ENCODE results near the gene INF2.

INF2 gene

DNA sequence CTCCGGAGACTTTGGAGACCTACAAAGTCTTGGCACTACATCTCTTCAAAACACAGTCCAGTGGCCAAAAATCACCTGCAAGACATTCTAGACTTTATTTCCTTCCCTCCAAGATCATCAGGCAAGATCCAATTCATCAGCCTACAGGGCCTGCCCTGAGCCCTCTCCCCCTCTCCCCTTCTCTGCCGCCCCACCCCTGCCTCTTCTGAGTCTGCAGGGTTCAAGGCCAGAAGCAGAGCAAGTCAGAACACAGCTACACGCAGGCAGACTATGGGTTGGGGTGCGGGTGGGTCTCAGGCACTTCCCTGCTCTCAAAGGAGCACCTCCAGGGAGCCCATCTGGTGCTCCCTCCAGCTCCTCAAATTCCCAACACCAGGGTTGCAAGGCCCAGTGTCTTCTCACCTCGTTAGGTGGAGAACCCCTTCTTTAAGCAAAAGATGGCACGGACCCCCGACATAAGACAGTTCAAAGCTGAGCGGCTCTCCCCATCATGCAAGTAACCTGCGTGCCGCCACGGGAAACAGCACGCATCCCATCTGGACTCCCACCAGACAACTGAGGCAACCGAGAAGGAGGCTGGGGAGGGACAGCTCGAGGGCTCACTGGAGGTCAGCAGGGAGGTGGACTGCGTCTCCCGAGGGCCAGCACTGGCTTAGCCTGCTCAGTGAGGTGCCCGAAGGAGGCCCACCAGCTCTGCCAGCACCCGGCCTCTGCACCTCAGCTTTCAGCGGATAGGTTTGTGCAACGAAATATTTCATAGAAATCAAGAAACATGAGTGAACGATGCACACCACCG lies 5.6 kb upstream of the INF2 start:
- WGBS (ENCODE audit: insufficient coverage, insufficient read length) = no CpG with 5 or more reads among the region's 22 CpGs
- Histone ChIP-seq H3K27ac (ENCODE audit: low read length) (no peak overlapping the region), H3K9me3 (ENCODE audit: control insufficient read depth, insufficient read depth, low read length) (no peaks in the 10 kb centered on the region), H3K4me1 (ENCODE audit: control insufficient read depth, insufficient read depth, low read length) (peaks cover 20% of the 10 kb centered on the region), H3K36me3 (ENCODE audit: control insufficient read depth, insufficient read depth, low read length) (no peaks in the 10 kb centered on the region), H3K27me3 (ENCODE audit: control insufficient read depth, insufficient read depth, low read length) (no peaks in the 10 kb centered on the region), H3K4me3 (ENCODE audit: low read length) (no peak overlapping the region)
- no peak for DNase-seq (ENCODE audit: low read depth, low spot score)

DNA sequence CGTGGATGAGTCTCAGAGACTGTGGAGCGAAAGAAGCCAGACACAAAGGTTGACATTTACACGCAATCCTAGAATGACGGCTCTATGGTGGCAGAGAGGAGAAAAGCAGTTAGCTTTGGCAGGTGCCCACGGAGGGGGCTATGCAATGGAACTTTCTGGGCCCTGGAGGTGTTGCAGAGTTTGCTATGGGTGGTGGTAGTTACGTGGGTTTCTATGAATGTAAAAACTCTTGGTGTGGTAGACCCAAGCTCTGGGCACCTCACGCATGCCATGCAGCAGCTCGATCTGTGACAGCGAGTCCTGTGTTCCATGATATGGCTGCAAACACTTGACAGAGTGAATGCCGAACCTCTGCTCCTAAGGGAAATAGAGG lies 5.0 kb upstream of the INF2 start:
- Histone ChIP-seq H3K4me1 (ENCODE audit: control insufficient read depth, insufficient read depth, low read length) (peaks cover 20% of the 10 kb centered on the region), H3K9me3 (ENCODE audit: control insufficient read depth, insufficient read depth, low read length) (no peaks in the 10 kb centered on the region), H3K27me3 (ENCODE audit: control insufficient read depth, insufficient read depth, low read length) (no peaks in the 10 kb centered on the region), H3K27ac (ENCODE audit: low read length) (no peak overlapping the region), H3K36me3 (ENCODE audit: control insufficient read depth, insufficient read depth, low read length) (no peaks in the 10 kb centered on the region), H3K4me3 (ENCODE audit: low read length) (no peak overlapping the region)
- no peak for DNase-seq (ENCODE audit: low read depth, low spot score)
- WGBS (ENCODE audit: insufficient coverage, insufficient read length) = no CpG with 5 or more reads among the region's 10 CpGs

DNA sequence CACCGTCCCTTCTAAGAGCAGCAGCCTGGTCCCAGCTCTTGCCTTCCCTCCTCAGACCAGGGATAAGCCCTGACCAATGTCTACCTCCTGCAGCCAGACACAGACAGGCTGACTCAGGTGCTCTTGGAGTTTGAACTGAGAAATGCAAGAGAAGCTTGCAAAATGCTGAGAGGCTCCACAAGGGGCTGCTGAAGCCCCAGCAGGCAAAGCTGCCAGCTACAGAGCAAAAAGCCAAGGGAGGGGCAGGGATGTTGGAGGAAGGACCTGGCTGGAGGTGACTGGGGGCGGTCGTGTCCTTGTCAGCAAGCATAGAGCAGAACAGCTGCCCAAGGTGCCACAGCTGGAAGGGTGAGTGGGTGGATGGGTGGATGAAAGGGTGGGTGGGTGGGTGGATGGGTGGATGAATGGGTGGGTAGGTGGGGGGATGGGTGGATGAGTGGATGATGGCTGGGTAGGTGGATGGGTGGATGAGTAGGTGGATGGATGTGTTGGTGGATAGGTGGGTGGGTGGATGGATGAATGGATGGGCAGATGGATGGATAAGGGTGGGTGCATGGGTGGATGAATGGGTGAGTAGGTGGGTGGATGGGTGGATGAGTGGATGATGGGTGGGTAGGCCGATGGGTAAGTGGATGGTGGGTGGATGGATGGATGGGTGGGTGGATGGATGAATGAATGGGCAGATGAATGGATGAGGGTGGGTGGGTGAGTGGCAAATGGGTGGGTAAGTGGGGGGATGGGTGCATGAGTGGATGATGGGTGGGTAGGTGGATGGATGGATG lies 4.0 kb upstream of the INF2 start:
- no peaks in the 10 kb centered on the region for H3K9me3 ChIP-seq (ENCODE audit: control insufficient read depth, insufficient read depth, low read length)
- H3K4me1 ChIP-seq (ENCODE audit: control insufficient read depth, insufficient read depth, low read length) = peaks cover 21% of the 10 kb centered on the region
- no peak overlapping the region for H3K4me3 ChIP-seq (ENCODE audit: low read length)
- no CpG with 5 or more reads among the region's 4 CpGs for WGBS (ENCODE audit: insufficient coverage, insufficient read length)
- H3K36me3 ChIP-seq (ENCODE audit: control insufficient read depth, insufficient read depth, low read length) = no peaks in the 10 kb centered on the region
- no peak for DNase-seq (ENCODE audit: low read depth, low spot score)
- no peaks in the 10 kb centered on the region for H3K27me3 ChIP-seq (ENCODE audit: control insufficient read depth, insufficient read depth, low read length)
- no peak overlapping the region for H3K27ac ChIP-seq (ENCODE audit: low read length)

DNA sequence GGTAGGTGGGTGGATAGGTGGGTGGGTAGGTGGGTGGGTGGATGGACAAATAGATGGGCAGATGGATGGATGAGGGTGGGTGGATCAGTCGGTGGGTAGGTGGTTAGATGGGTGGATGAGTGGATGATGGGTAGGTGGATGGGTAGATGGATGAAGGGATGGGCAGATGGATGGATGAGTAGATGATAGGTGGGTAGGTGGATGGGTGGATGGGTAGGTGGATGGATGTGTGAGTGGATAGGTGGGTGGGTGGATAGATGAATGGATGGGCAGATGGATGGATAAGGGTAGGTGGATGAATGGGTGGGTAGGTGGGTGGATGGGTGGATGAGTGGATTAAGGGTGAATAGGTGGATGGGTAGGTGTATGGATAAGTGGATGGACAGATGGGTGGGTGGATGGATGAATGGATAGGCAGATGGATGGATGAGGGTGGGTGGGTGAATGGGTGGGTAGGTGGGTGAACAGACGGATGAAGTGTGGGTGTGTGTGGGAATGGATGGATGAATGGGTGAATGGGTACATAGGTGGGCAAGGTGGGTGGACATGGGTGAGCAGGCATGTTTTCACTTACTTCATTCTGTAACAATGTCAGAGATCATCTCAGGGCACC lies 3.3 kb upstream of the INF2 start:
- H3K27ac ChIP-seq (ENCODE audit: low read length) = no peak overlapping the region
- no peaks in the 10 kb centered on the region for H3K27me3 ChIP-seq (ENCODE audit: control insufficient read depth, insufficient read depth, low read length)
- no peaks in the 10 kb centered on the region for H3K9me3 ChIP-seq (ENCODE audit: control insufficient read depth, insufficient read depth, low read length)
- no peak overlapping the region for H3K4me3 ChIP-seq (ENCODE audit: low read length)
- peaks cover 20% of the 10 kb centered on the region for H3K4me1 ChIP-seq (ENCODE audit: control insufficient read depth, insufficient read depth, low read length)
- no peaks in the 10 kb centered on the region; the same call in 1 of the 2 replicates for H3K36me3 ChIP-seq (ENCODE audit: control insufficient read depth, insufficient read depth, low read length)
- DNase-seq (ENCODE audit: low read depth, low spot score) = no peak
- 100% methylated on average over 1 of the region's 2 CpGs for WGBS (ENCODE audit: insufficient coverage, insufficient read length)

DNA sequence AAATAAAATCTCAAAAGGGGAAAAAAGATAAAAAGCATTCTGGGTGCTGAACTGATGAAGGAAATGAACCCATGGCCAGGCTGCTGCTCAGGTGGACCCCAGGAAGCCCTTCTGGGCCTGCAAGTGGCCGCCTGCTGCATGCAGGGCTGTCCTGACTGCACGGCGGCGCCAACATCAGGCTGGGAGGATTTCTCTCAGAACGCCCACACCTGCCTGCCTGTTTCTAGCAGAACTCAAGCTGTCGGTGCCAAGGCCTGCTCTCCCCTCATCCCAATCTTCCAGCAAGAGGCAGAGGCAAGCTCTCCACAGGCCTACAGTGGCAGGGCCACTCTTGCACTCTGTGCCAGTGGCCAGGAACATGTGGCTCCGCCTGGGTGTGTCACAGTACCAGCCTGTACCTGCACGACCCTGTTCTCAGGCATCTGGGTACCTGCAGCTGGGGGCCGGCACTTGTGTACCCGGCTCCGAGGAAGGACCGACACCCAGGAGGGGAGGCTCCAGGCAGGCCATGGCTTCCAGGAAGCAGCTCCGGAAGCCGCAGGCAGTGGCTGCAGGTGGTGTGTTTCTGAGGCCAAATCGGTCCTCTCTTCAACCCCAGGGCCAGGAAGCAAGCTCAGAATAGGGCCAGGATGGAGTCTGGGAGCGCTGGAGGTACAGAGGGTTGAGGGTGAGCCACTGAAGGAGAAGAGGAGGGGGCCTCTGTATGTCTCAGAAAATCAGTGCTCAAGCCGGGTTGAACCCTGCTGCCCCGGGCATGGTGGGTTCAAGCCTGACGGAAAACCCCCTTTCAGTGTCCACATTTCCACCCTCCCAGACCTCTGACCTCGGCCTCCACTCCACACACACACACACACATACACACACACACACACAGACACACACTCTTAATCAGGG lies 2.5 kb upstream of the INF2 start:
- no peaks in the 10 kb centered on the region; the same call in 1 of the 2 replicates for H3K36me3 ChIP-seq (ENCODE audit: control insufficient read depth, insufficient read depth, low read length)
- H3K4me3 ChIP-seq (ENCODE audit: low read length) = no peak overlapping the region
- DNase-seq (ENCODE audit: low read depth, low spot score) = no peak
- no peaks in the 10 kb centered on the region for H3K27me3 ChIP-seq (ENCODE audit: control insufficient read depth, insufficient read depth, low read length)
- no peaks in the 10 kb centered on the region for H3K9me3 ChIP-seq (ENCODE audit: control insufficient read depth, insufficient read depth, low read length)
- peaks cover 18% of the 10 kb centered on the region for H3K4me1 ChIP-seq (ENCODE audit: control insufficient read depth, insufficient read depth, low read length)
- no peak overlapping the region for H3K27ac ChIP-seq (ENCODE audit: low read length)
- no CpG with 5 or more reads among the region's 20 CpGs for WGBS (ENCODE audit: insufficient coverage, insufficient read length)

DNA sequence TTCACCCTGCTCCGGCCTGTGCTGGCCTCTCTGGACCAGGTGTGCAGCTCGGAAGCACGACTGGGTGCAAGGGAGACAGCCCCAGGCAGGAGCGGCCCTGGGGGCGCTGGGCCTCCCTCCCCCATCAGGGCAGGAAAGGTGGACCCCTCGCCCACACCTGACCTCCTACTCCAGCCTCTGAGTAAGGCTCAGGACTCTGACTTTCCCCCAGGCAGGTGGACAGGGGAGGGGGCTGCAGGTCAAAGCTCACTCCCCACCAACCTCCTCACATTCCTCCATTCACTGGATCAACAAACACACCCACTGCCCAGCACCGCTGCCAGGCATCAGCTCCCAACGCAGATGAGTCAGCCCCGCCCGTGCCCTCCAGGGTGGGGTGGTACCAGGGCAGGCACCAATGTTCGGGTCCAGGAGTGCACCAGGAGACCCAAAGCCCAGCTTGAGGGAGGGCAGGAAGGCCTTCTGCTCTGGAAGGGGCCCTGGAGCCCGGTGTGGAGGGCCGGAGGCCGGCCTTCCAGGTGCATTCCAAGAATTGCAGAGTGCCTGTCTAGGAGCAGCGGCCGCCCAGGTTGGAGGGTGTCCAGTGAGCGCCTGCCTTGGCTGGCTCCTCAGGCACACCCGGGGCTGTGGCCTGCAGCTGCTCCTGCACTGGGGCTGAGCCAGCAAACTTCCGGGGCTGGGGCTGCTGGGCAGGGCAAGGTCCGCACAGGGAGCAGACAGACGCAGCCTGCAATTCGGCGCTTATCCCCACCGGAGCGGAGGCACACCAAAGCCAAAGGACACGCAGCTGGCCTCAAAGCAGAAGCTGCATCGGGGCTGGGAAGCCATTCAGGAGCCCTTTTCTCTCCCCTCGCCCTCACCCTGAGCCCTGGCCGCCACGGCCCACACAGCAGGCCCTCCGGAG lies 1.6 kb upstream of the INF2 start:
- Histone ChIP-seq H3K9me3 (ENCODE audit: control insufficient read depth, insufficient read depth, low read length) (no peaks in the 10 kb centered on the region), H3K36me3 (ENCODE audit: control insufficient read depth, insufficient read depth, low read length) (peaks cover 3% of the 10 kb centered on the region; the same call in 1 of the 2 replicates), H3K4me3 (ENCODE audit: low read length) (no peak overlapping the region), H3K27ac (ENCODE audit: low read length) (no peak overlapping the region), H3K27me3 (ENCODE audit: control insufficient read depth, insufficient read depth, low read length) (no peaks in the 10 kb centered on the region), H3K4me1 (ENCODE audit: control insufficient read depth, insufficient read depth, low read length) (peaks cover 12% of the 10 kb centered on the region)
- no CpG with 5 or more reads among the region's 31 CpGs for WGBS (ENCODE audit: insufficient coverage, insufficient read length)
- DNase-seq (ENCODE audit: low read depth, low spot score) = no peak

DNA sequence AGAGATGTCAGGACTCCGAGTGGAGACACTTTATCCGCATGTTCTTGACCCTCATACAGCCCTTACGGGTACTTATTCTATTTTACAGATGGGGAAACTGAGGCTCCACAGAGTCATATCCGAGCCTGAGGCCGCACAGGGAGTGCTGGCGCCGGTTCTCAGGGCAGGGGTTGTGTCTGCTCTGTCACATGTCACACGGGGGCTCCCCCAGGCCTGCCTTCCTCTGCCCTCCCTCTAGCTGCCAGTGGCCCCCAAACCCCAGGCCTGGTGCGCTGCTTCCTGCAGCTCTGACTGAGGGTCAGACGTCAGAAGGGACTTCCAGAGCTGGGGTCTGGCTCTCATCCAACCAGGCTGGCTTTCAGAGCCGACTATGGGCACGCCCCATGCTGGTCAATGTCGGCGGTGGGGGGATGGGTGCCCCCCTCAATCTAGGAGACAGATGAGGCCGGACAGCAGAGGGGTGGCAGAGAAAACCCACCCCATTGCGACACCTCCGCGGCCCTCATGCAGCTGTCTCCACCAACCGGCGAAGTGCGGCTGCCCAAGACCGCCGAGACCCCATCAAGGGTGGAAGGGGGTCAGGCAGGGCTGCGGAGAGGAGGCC lies 811 bp upstream of the INF2 start:
- no peak for DNase-seq (ENCODE audit: low read depth, low spot score)
- H3K9me3 ChIP-seq (ENCODE audit: control insufficient read depth, insufficient read depth, low read length) = no peaks in the 10 kb centered on the region
- H3K4me3 ChIP-seq (ENCODE audit: low read length) = peak overlapping the region; percentile 33; the same call in 1 of the 2 replicates
- H3K27me3 ChIP-seq (ENCODE audit: control insufficient read depth, insufficient read depth, low read length) = no peaks in the 10 kb centered on the region
- H3K27ac ChIP-seq (ENCODE audit: low read length) = no peak overlapping the region
- no CpG with 5 or more reads among the region's 24 CpGs for WGBS (ENCODE audit: insufficient coverage, insufficient read length)
- peaks cover 9% of the 10 kb centered on the region for H3K4me1 ChIP-seq (ENCODE audit: control insufficient read depth, insufficient read depth, low read length)
- H3K36me3 ChIP-seq (ENCODE audit: control insufficient read depth, insufficient read depth, low read length) = peaks cover 3% of the 10 kb centered on the region; the same call in 1 of the 2 replicates

DNA sequence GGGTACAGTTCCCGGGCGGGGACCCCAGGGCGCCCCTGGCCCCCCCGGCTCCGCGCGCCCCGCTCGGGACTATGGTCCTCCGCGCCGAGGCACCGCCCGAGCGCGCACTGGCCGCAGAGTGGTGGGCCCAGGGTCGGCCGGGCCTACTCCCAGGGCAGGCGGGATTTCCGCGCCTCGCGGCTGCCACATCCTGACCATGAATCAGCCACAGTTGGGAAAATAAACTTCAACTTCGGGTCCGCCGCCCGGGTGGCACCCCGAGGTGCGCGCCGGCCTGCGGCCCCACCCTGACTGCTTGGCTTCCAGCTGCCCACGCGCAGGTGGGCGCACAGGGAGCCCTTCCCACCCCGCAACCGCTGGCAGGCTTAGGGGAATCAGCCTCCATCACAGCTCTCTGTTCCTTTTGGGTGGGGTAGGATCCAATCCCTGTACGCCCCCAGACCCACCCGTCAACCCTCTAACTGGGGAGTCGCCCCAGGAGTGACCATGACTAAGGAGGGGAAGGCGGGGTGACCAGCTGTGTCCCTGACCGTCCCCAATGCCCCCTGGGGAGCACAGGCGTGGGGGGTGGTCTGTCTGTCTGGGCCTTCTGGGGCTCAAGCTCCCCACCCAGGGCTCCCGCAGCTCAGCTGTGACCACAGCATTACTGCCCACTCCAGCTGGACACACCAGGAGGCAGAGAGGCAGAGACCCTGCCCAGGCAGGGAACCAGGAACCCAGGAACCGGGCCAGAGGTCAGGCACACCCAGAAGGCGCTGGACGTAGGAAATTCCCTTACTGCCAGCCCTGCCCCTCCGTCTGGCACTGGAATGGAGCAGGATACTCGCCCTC lies 678 bp downstream of the INF2 start:
- Histone ChIP-seq H3K27ac (ENCODE audit: low read length) (no peak overlapping the region), H3K4me1 (ENCODE audit: control insufficient read depth, insufficient read depth, low read length) (peaks cover 15% of the 10 kb centered on the region), H3K9me3 (ENCODE audit: control insufficient read depth, insufficient read depth, low read length) (no peaks in the 10 kb centered on the region), H3K36me3 (ENCODE audit: control insufficient read depth, insufficient read depth, low read length) (peaks cover 6% of the 10 kb centered on the region; the same call in 1 of the 2 replicates), H3K4me3 (ENCODE audit: low read length) (peak overlapping the region; percentile 71; the same call in 1 of the 2 replicates), H3K27me3 (ENCODE audit: control insufficient read depth, insufficient read depth, low read length) (no peaks in the 10 kb centered on the region)
- DNase-seq (ENCODE audit: low read depth, low spot score) = no peak
- no CpG with 5 or more reads among the region's 50 CpGs for WGBS (ENCODE audit: insufficient coverage, insufficient read length)
